ENCODE data around the gene PPP1CA.
"Not testable (repeated sequence)": the region's sequence is repeated elsewhere in the genome, so short reads cannot be mapped to it uniquely, and the experiment has no call there.

PPP1CA gene

DNA sequence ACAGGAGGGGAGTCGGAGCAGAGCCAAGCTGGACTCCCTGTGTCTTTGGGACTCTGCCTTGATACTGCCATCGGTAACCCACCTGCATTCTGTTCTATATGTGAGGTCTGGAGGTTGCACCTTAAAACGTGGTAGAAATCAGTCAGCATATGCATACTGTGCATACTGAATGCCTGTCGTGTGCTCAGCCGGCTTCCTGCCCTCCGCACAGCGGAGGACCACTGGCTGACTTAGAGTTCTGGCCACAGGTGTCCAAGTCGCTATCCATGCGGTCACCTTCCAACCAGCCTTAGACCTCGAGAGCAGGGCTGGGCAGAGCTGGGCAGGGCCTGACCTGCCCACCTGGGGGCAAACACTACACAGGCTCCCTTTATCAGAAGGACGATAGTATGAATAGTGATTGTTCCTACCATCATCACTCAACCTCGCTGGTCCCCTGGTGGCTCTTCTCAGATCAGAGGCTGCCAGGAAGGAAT, 6.1 kb upstream of the PPP1CA start:
- Mint-ChIP-seq H3K36me3 (peaks cover 61% of the 10 kb centered on the region), H3K4me3 (peak overlapping the region; percentile 96), H3K27me3 (no peaks in the 10 kb centered on the region), H3K4me1 (peaks cover 85% of the 10 kb centered on the region), H3K27ac (peak overlapping the region; percentile 94), H3K9me3 (no peaks in the 10 kb centered on the region)
- DNase-seq = no peak
- CTCF ChIA-PET = interaction anchor here (0.7 to 1.9 kb wide), 6 partner anchors 16 to 51 kb away, joined by 3 to 11 read pairs (median 3); partner anchors contain the start of genes PTPRCAP and RAD9A

DNA sequence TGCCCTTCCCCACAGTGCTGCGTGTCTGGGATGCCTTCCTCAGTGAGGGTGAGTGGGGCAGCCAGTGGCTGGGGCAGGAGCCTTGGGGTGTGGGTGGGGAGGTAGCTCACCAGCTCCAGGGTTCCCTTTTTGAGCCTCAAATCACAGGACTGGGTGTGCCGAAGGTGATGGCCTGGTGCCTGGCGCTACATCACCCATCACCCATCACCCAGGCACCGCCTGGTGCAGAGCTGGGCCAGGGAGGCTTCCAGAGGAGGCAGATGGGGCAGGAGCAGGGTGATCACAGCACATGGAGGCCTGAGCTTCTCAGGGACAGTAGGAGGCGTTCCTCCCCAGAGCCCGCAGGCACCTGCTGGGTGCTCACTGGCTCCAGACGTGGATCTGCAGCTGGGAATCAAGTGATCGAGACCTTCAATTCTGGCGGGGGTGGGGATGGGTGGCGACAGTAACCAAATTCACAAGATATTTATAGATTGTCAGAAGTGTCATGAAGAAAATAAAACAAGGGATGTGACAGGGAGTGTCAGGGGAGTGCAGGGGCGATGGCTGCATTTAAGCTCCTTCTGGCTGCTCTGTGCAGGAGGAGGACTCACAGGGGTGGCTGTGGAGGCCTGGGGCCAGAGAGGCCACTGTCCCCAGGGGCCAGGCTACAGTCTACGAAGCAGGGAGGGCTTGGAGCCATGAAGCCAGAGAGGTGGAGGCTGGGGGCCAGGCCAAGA, 5.5 kb upstream of the PPP1CA start:
- CTCF ChIA-PET = interaction anchor here (0.7 to 1.3 kb wide), 6 partner anchors 16 to 98 kb away, joined by 3 to 11 read pairs (median 3); partner anchors contain the start of genes PITPNM1, PTPRCAP and RAD9A
- no peaks in the 10 kb centered on the region for H3K27me3 Mint-ChIP-seq
- no peak for DNase-seq
- H3K27ac Mint-ChIP-seq = peak overlapping the region; percentile 94
- peaks cover 61% of the 10 kb centered on the region for H3K36me3 Mint-ChIP-seq
- peak overlapping the region; percentile 96 for H3K4me3 Mint-ChIP-seq
- H3K4me1 Mint-ChIP-seq = peaks cover 84% of the 10 kb centered on the region
- H3K9me3 Mint-ChIP-seq = no peaks in the 10 kb centered on the region

DNA sequence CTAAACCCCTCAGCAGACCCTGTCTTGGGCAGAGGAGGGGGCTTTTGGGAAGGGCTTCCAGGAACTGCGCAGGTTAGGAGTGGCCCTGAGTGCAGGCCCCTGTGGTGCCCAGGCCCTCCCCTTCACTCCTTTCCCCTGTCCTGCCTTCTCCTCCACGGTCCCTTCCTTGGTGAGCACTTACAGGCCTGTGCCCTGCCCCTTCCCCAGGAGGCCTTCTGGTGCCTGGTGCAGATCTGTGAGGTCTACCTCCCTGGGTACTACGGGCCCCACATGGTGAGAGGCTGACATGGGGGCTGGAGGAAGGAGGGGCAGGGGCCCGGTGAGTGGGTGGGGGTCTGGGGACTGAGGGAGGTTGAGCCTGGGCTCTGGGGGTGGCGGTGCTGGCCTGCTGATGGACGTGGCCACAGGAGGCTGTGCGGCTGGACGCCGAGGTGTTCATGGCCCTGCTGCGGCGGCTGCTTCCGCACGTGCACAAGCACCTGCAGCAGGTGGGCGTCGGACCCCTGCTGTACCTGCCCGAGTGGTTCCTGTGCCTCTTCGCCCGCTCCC, 4.8 kb upstream of the PPP1CA start:
- Mint-ChIP-seq H3K9me3 (no peaks in the 10 kb centered on the region), H3K36me3 (peaks cover 61% of the 10 kb centered on the region), H3K27me3 (no peaks in the 10 kb centered on the region), H3K4me3 (peak overlapping the region; percentile 96), H3K4me1 (peaks cover 81% of the 10 kb centered on the region), H3K27ac (peak overlapping the region; percentile 94)
- CTCF ChIA-PET = interaction anchor here (1.0 to 1.3 kb wide), 3 partner anchors 15 to 99 kb away, joined by 3 to 11 read pairs (median 3); partner anchors contain the start of genes PITPNM1, PTPRCAP and RAD9A
- no peak for DNase-seq

DNA sequence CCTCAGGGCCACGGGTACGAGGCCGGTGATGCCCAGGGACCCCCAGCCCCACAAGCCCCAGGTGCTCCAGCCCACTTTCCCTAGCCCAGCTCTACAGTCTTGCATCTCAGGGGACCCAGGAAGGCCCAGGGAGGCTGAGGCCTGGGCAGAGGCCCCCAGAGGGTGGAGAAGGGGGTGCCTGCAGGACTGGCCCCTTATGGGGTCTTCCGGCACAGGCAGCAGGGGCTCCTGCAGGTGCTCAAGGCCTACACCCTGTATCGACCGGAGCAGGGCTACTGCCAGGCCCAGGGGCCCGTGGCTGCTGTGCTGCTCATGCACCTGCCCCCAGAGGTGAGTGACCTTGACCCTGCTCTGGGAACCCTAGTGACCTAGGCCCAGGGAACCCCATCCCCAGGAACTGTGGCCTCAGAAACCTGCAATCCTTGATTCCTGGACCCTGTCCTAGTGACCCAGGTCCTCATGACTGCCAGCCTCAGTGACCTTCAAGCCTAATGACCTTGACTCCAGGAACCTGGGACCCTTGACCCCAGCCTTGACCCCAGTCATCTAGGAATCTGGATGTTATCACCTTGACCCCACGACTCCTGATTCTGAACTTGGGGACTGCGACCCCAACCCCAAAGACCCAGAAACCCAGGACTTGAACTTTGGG, 4.2 kb upstream of the PPP1CA start:
- Mint-ChIP-seq H3K4me3 (peak overlapping the region; percentile 96), H3K27ac (peak overlapping the region; percentile 98), H3K36me3 (peaks cover 61% of the 10 kb centered on the region), H3K9me3 (no peaks in the 10 kb centered on the region), H3K27me3 (no peaks in the 10 kb centered on the region), H3K4me1 (peaks cover 74% of the 10 kb centered on the region)
- no peak for DNase-seq
- CTCF ChIA-PET = no interaction called here

DNA sequence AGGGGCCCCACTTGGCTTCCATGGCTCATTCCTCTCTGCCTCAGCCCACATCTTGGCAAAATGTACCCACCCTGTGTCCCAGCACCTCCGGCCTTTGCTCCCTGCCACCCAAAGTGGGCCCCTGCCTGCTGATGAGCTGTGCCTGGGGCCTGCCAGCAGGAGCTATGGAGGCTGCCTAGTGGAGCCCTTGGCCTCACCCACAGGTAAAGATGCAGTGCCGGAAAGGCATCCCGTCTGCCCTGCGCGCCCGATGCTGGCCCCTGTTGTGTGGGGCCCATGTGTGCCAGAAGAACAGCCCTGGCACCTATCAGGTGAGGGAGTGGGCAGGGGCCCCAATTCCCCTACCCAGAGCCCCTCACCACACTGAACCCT, 3.5 kb upstream of the PPP1CA start:
- Mint-ChIP-seq H3K4me3 (peak overlapping the region; percentile 96), H3K9me3 (no peaks in the 10 kb centered on the region), H3K4me1 (peaks cover 73% of the 10 kb centered on the region), H3K27ac (peak overlapping the region; percentile 98), H3K27me3 (no peaks in the 10 kb centered on the region), H3K36me3 (peaks cover 64% of the 10 kb centered on the region)
- DNase-seq = no peak
- CTCF ChIA-PET = interaction anchor here (1.1 to 2.1 kb wide), 2 partner anchors 8 to 31 kb away, joined by 3 to 5 read pairs; no protein-coding TSS in a partner anchor

DNA sequence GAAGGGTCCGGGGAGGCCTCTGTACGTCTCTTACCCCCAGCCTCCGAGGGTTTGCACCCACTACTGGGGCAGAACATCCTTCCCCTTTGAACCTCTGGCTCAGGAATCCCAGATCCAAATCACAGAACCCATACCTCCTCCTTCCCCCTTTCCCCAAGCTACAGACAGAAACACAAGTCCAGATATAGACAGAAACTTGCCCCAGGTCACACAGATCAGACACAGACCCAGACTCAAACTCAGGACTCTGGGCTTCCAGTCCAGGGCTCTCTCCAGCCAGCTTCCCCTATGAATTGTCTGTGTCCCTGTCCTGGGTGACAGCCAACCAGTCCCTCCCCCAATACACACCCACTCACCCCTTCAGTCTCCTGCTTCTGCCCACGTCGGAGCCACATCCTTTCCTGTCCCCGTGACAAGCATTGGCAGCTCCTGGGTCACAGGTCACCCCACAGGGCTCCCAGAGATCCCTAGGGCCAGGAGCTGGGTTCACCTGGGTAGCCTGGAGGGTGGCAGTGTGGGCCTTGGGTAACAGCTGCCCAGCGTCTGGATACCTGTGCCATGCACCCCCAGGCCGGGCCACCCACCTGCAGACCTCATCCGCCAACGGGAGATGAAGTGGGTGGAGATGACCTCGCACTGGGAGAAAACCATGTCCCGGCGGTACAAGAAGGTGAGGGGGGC, 3.0 kb upstream of the PPP1CA start:
- peak; percentile 73 for DNase-seq
- H3K4me3 Mint-ChIP-seq = peak overlapping the region; percentile 96
- H3K36me3 Mint-ChIP-seq = peaks cover 62% of the 10 kb centered on the region
- H3K27ac Mint-ChIP-seq = peak overlapping the region; percentile 98
- no peaks in the 10 kb centered on the region for H3K27me3 Mint-ChIP-seq
- CTCF ChIA-PET = interaction anchor here (1.1 to 5.0 kb wide), 4 partner anchors 9 to 81 kb away, joined by 3 to 36 read pairs (median 5); partner anchors contain the start of gene PTPRCAP
- no peaks in the 10 kb centered on the region for H3K9me3 Mint-ChIP-seq
- peaks cover 73% of the 10 kb centered on the region for H3K4me1 Mint-ChIP-seq

DNA sequence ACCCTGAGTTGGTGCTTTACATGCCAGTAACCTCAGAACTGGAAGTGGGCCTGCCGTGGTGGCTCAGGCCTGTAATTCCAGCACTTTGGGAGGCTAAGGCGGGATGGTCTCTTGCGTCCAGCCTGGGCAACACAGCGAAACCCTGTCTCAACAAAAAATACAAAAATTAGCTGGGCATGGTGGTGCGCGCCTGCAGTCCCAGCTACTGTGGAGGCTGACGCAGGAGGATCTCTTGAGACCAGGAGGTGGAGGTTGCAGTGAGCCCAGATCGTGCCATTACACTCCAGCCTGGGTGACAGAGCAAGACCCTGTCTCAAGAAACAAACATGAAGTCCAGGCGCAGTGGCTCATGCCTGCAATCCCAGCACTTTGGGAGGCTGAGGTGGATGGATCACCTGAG, 1.4 kb upstream of the PPP1CA start:
- Mint-ChIP-seq H3K36me3 (peaks cover 58% of the 10 kb centered on the region), H3K4me1 (peaks cover 72% of the 10 kb centered on the region), H3K4me3 (peak overlapping the region; percentile 96), H3K27ac (peak overlapping the region; percentile 98)
- CTCF ChIA-PET = interaction anchor here (1.5 to 5.0 kb wide), 4 partner anchors 10 to 102 kb away, joined by 5 to 36 read pairs (median 10); partner anchors contain the start of genes PITPNM1 and PTPRCAP
- DNase-seq, H3K9me3 Mint-ChIP-seq, H3K27me3 Mint-ChIP-seq: not testable (repeated sequence)

DNA sequence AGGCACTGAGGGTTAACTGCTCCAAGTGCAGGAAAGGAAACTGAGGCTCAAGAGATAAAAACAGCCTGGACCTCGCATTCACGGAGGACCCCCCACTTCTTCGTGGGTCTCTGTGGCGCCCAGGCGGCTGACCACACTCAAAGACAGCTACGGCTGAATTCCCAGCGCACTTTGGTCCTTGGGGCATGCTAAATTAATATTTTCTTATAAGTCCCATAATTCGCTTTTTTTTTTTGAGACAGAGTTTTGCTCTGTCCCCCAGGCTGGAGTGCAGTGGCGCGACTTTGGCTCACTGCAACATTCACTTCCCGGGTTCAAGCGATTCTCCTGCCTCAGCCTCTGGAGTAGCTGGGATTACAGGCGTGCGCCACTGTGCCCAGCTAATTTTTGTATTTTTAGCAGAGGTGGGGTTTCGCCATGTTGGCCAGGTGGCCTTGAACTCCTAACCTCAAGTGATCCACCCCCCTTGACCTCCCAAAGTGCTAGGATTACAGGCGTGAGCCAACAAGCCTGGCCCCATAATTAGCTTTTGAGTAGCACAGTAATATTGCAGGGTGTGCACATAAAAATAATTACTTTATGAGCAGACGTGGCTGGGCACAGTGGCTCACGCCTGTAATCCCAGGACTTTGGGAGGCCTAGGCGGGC, 658 bp upstream of the PPP1CA start:
- peaks cover 58% of the 10 kb centered on the region for H3K36me3 Mint-ChIP-seq
- peak overlapping the region; percentile 98 for H3K27ac Mint-ChIP-seq
- peak overlapping the region; percentile 96 for H3K4me3 Mint-ChIP-seq
- peaks cover 72% of the 10 kb centered on the region for H3K4me1 Mint-ChIP-seq
- not testable (repeated sequence) for DNase-seq, H3K27me3 Mint-ChIP-seq, H3K9me3 Mint-ChIP-seq
- CTCF ChIA-PET = interaction anchor here (0.9 to 5.0 kb wide), 16 partner anchors 10 to 105 kb away, joined by 3 to 36 read pairs (median 6); partner anchors contain the start of genes CDK2AP2, PITPNM1, PTPRCAP and RAD9A

DNA sequence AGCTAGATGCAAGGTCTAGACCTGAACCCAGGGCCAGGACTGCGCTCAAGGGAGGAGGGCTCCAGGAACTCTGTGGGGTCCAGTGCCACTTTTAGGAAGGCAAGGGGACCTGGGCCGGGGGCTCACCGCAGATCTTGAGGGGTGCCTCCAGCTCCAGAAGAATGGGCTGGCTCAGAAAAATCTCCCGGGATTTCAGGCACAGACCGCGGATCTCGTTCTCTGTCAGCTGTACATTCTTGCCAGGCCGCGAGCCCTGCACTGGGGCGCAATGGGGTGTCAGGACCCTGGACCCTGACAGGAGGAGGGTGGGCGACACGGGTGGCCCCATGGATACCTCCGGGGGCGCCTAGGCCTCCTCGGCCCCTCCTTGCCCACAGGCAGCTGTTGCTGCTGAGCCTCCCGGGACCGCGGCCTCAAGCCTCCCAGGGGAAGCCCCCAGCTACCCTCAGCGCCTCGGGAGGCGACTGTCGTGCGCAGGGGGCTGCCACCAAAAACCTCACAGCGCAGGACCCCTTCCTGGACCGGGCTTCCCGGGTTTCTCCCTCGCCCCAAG, 640 bp downstream of the PPP1CA start:
- CTCF ChIA-PET = interaction anchor here (0.9 to 5.0 kb wide), 19 partner anchors 8 to 107 kb away, joined by 3 to 36 read pairs (median 6); partner anchors contain the start of genes CDK2AP2, PITPNM1, PTPRCAP and RAD9A
- no peaks in the 10 kb centered on the region for H3K27me3 Mint-ChIP-seq
- H3K9me3 Mint-ChIP-seq = no peaks in the 10 kb centered on the region
- peaks cover 74% of the 10 kb centered on the region for H3K4me1 Mint-ChIP-seq
- H3K27ac Mint-ChIP-seq = peak overlapping the region; percentile 86
- peak overlapping the region; percentile 96 for H3K4me3 Mint-ChIP-seq
- no peak for DNase-seq
- peaks cover 53% of the 10 kb centered on the region for H3K36me3 Mint-ChIP-seq

DNA sequence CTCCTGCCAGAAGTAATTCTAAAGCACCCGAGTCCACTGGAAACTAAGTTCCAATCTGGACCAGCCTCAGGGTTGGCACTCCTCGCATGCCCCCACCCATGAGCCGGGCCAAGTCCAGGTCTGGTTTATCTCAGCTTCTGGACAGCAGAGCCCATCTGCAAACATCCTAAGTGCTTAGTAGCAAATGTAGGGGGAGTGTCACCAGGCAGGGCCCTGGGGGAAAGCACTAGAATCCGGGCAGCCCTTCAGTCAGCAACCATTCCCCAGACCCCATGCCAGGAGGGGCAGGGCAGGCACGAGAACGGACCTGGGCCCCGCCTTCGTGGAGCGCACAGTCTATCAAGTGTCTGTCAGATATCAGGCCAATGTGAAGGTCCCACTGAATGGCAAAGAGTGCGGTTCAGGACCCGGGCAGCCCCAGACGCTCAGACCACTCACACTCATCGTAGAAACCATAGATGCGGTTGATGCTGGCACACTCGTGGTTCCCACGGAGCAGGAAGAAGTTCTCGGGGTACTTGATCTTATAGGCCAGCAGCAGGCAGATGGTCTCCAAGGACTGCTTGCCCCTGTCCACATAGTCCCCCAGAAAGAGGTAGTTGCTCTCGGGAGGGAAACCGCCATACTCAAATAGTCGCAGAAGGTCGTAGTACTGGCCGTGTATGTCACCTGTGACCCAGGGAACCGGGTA, 1.3 kb downstream of the PPP1CA start:
- Mint-ChIP-seq H3K27ac (peak overlapping the region; percentile 86), H3K9me3 (no peaks in the 10 kb centered on the region), H3K4me3 (peak overlapping the region; percentile 96), H3K4me1 (peaks cover 71% of the 10 kb centered on the region), H3K27me3 (no peaks in the 10 kb centered on the region), H3K36me3 (peaks cover 50% of the 10 kb centered on the region)
- CTCF ChIA-PET = interaction anchor here (0.6 to 5.0 kb wide), 15 partner anchors 8 to 107 kb away, joined by 3 to 36 read pairs (median 5); partner anchors contain the start of genes CDK2AP2, PITPNM1, PTPRCAP and RAD9A
- no peak for DNase-seq

DNA sequence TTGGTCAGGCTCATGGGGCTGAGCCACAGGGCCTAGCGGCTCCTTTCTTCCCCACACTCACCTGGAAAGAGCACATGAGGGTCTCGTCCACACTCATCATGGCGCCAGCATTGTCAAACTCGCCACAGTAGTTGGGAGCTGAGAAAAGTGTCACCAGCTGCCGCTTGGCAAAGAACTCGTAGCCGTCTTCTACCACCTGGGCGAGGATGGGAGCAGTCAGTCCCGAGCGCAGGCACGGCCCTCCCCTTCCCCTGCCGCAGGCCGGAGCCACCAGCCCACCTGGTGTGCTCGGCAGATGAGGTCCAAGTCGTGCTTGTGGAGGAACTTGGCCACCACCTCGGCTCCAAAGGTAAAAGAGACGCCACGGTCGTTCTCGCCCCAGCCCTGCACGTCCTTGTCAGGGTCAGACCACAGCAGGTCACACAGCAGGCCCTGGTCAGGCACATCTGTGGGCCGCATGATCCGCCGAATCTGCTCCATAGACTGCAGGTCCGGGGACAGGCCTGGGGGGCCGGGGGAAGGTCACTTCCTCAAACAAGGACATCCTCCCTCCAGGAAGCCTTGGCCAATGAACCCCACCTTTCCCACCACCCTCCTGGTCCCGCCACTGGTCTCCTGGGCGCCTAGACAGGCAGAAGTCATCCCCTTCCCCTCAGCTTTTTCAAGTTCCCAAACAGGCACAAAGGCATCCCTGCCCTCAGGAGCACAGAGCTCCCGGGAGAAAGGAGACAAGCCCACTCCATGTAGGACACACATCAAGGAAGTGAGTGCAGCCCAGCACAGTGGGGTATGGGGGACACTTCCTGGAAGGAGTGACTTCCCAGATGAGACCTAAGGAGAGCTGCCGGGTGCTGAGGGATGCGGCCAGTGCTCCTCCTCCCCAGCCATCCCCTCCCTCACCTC, 2.7 kb downstream of the PPP1CA start:
- no peak for DNase-seq
- Mint-ChIP-seq H3K4me3 (peak overlapping the region; percentile 35), H3K4me1 (peaks cover 65% of the 10 kb centered on the region), H3K36me3 (peaks cover 44% of the 10 kb centered on the region), H3K27me3 (no peaks in the 10 kb centered on the region), H3K27ac (peak overlapping the region; percentile 78), H3K9me3 (no peaks in the 10 kb centered on the region)
- CTCF ChIA-PET = interaction anchor here (0.7 to 1.1 kb wide), 2 partner anchors 40 to 114 kb away, joined by 3 read pairs; no protein-coding TSS in a partner anchor

All from activated naive CD4-positive, alpha-beta T cell treated with anti-CD3 and anti-CD28 coated beads, Interleukin-2, amount 10 ng/mL, durations not matched to agents 7 days and 5 days (primary cell).